A549 (cell line): Measurements from ENCODE around the gene IGSF9B. TPM values are rescaled to one million over a fixed set of nuclear protein-coding genes. Genes with fewer than 3 reads are reported as not detected.

ENCODE experiments used
- ATAC-seq, 2 experiments: fragments of 200-7000 bp in 1 of 2; fragments of >200 bp in 1 of 2; cut with Nextera tagmentation in 1 of 2; cut with Tn5 transposase in 1 of 2; 3 replicates each; pipeline versions ENCODE4 v1.8.0 to v1.9.1; 2018 to 2020; ENCODE audit warnings: mild to moderate bottlenecking in 1 of 2, moderate library complexity in 1 of 2
- CTCF ChIA-PET: fragments of 300-600 bp; sonication (Branson Sonifier 250); formaldehyde crosslinking; extraction: SDS; loops from one replicate; lab custom pipeline; 2021; ENCODE audit warnings: antibody characterized with exemption, inconsistent platforms; lab: Yijun Ruan, JAX
- POLR2A ChIA-PET: fragments of 350-600 bp; formaldehyde crosslinking; extraction: SDS; loops from one replicate; lab custom pipeline; 2021; ENCODE audit warnings: antibody characterized with exemption, inconsistent platforms; lab: Yijun Ruan, JAX
- DNase-seq, 2 experiments: peaks; one replicate each; pipeline versions ENCODE4 v3.0.0 to v3.0.0-alpha.2; 2011 to 2016; ENCODE audit warnings: low read depth in 1 of 2, low spot score in 1 of 2
- FAIRE-seq: peaks from 2 replicates; lab custom pipeline; 2011; peaks lifted over from hg19 to GRCh38; lab: Jason Lieb, UNC
- H3K27ac ChIP-seq, 2 experiments: fragments of >200 bp; sonication (Bioruptor Twin); formaldehyde crosslinking; 3 replicates each; pipeline ENCODE4 v1.5.1; 2016 to 2017
- H3K4me1 ChIP-seq: fragments of >200 bp; sonication (Bioruptor Twin); formaldehyde crosslinking; 3 replicates; pipeline ENCODE4 v1.6.1; 2016
- H3K4me2 ChIP-seq: fragments of >200 bp; sonication (Bioruptor Twin); formaldehyde crosslinking; 3 replicates; pipeline ENCODE4 v1.6.1; 2016
- H3K4me3 ChIP-seq: fragments of >200 bp; sonication (Bioruptor Twin); formaldehyde crosslinking; 3 replicates; pipeline ENCODE4 v1.5.1; 2016
- H3K9me3 ChIP-seq: fragments of >200 bp; sonication (Bioruptor Twin); formaldehyde crosslinking; 3 replicates; pipeline ENCODE4 v1.6.1; 2016
- BHLHE40 ChIP-seq: IDR thresholded peaks from 2 replicates; pipeline ENCODE4 v1.6.1; 2012; ENCODE audit warnings: low read depth, low read length, inconsistent platforms
- CEBPB ChIP-seq, 2 experiments: fragments of >200 bp in 1 of 2; sonication (Bioruptor Twin) in 1 of 2; formaldehyde crosslinking in 1 of 2; IDR thresholded peaks; 2 replicates each; pipeline ENCODE4 v1.6.1; 2012 to 2016
- CHD2 ChIP-seq: fragments of 150-350 bp; IDR thresholded peaks from 2 replicates; pipeline ENCODE4 v1.6.1; 2014; ENCODE audit warnings: low read length; ENCODE audit not compliant: partially characterized antibody
- EP300 ChIP-seq, 2 experiments: fragments of >200 bp; sonication (Bioruptor Twin); formaldehyde crosslinking; IDR thresholded peaks; 2 replicates in 1 of 2; 3 replicates in 1 of 2; pipeline ENCODE4 v1.6.1; 2016 to 2017
- FOXS1 ChIP-seq: fragments of 250-450 bp; sonication (Bioruptor Pico); IDR thresholded peaks from 2 replicates; pipeline ENCODE4 v1.5.0; 2020; ENCODE audit warnings: mild to moderate bottlenecking, moderate library complexity
- HDAC2 ChIP-seq: fragments of 200-600 bp; sonication (generic); IDR thresholded peaks from 2 replicates; pipeline ENCODE4 v1.6.1; 2016
- HOXB13 ChIP-seq: fragments of 250-450 bp; sonication (Bioruptor Pico); IDR thresholded peaks from 2 replicates; pipeline ENCODE4 v1.5.0; 2020; ENCODE audit warnings: low read depth, mild to moderate bottlenecking, moderate library complexity
- MAX ChIP-seq: IDR thresholded peaks from 2 replicates; pipeline ENCODE4 v1.6.1; 2012
- MAZ ChIP-seq: fragments of 150-350 bp; IDR thresholded peaks from 2 replicates; pipeline ENCODE4 v1.6.1; 2014; ENCODE audit warnings: antibody characterized with exemption, low read depth, low read length, borderline replicate concordance
- NPAS2 ChIP-seq: fragments of 250-450 bp; sonication (Bioruptor Pico); IDR thresholded peaks from 2 replicates; pipeline ENCODE4 v1.8.0; 2022; ENCODE audit warnings: mild to moderate bottlenecking, moderate library complexity, borderline replicate concordance
- NR3C1 ChIP-seq: fragments of >200 bp; sonication (Bioruptor Twin); formaldehyde crosslinking; IDR thresholded peaks from 3 replicates; pipeline ENCODE4 v1.6.1; 2017
- PHF8 ChIP-seq: fragments of 200-600 bp; sonication (generic); IDR thresholded peaks from 2 replicates; pipeline ENCODE4 v1.6.1; 2016; ENCODE audit warnings: low read depth, mild to moderate bottlenecking, antibody characterized with exemption, moderate library complexity, borderline replicate concordance
- POLR2A ChIP-seq: IDR thresholded peaks from 2 replicates; pipeline ENCODE4 v1.6.1; 2012; ENCODE audit warnings: mild to moderate bottlenecking, low read length
- POLR2AphosphoS2 ChIP-seq: conservative IDR thresholded peaks from 2 replicates; pipeline ENCODE4 v1.6.1; 2012; ENCODE audit warnings: low read length, improper control_type of control experiment, inconsistent platforms
- RCOR1 ChIP-seq: fragments of 150-350 bp; IDR thresholded peaks from 2 replicates; pipeline ENCODE4 v1.6.1; 2014; ENCODE audit warnings: antibody characterized with exemption, low read length, low read depth
- RFX5 ChIP-seq: fragments of 450-650 bp; IDR thresholded peaks from 2 replicates; pipeline ENCODE4 v1.7.1; 2014; ENCODE audit warnings: antibody characterized with exemption, mild to moderate bottlenecking, moderate library complexity
- SMC3 ChIP-seq: fragments of >200 bp; sonication (Bioruptor Twin); formaldehyde crosslinking; IDR thresholded peaks from 3 replicates; pipeline ENCODE4 v1.6.1; 2018; ENCODE audit warnings: inconsistent platforms
- SREBF2 ChIP-seq: fragments of 450-650 bp; IDR thresholded peaks from 2 replicates; pipeline ENCODE4 v1.6.1; 2014; ENCODE audit warnings: mild to moderate bottlenecking, moderate library complexity
- TFCP2L1 ChIP-seq: fragments of 250-450 bp; sonication (Bioruptor Pico); IDR thresholded peaks from 2 replicates; pipeline ENCODE4 v1.5.0; 2021; ENCODE audit warnings: mild to moderate bottlenecking
- WGBS: methylation state at CpG from one replicate; pipeline ENCODE4 v1.1.6; 2017; ENCODE audit errors: missing lambda C conversion rate; 5-methylcytosine and 5-hydroxymethylcytosine counted together
- polyA plus RNA-seq, 4 experiments: library from polyadenylated mRNA; depleted of rRNA in 3 of 4; stranded (reverse); fragments of >200 nt; fragmentation: RNase III in 1 of 4; extraction: RNeasy Plus Mini Kit Qiagen cat#74134 plus additional on column Dnase treatment in 1 of 4; gene quantifications; 2 replicates in 3 of 4; 3 replicates in 1 of 4; pipeline ENCODE4 v1.2.3, GENCODE V29; 2011 to 2017
- TF ChIP-seq, protein P1 (sequence below): fragments of 250-450 bp; sonication (Bioruptor Pico); IDR thresholded peaks from 2 replicates; pipeline ENCODE4 v1.5.0; 2021; ENCODE audit warnings: mild to moderate bottlenecking, moderate library complexity, borderline replicate concordance
- TF ChIP-seq, protein P2 (sequence below): fragments of >200 bp; sonication (Bioruptor Twin); formaldehyde crosslinking; IDR thresholded peaks from 3 replicates; pipeline ENCODE4 v1.5.1; 2016
- TF ChIP-seq, protein P3 (sequence below): fragments of 150-350 bp; IDR thresholded peaks from 2 replicates; pipeline ENCODE4 v1.6.1; 2014; ENCODE audit warnings: low read depth, mild to moderate bottlenecking, low read length
- TF ChIP-seq, protein P4 (sequence below): IDR thresholded peaks from 2 replicates; pipeline ENCODE4 v1.6.1; 2012
- TF ChIP-seq, protein P5 (sequence below): fragments of 250-450 bp; sonication (Bioruptor Pico); IDR thresholded peaks from 2 replicates; pipeline ENCODE4 v1.5.0; 2020; ENCODE audit warnings: low read depth, mild to moderate bottlenecking, moderate library complexity

The IGSF9B gene
- polyA plus RNA-seq, 2 of the 4 experiments (the other 2 are of a cell fraction) = 0.41 to 0.61 TPM

DNA sequence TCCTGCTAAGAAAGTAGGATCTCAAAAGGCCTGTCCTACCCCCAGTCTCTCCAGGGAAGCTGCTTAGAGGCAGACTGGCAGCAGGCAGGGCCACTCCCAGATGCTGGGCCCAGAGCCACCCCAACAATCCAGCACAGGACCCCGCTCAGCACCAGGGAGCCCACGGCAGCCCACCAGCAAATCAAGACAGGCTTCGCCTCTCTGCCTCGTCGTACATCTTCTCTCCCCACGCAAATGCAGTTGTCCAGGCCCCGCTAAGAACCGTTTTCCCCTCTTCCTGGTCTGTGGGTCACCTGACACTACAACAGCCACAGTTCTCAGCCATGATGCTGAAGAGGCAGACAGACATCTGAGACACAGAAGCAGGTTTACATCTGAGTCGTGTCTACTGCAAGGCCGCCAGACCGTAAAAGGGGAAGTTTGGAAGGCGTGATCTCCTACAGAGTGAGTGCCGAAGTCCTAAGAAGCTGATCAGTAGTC lies 51.1 kb downstream of the IGSF9B start:
- H3K9me3 ChIP-seq = no peaks in the 10 kb centered on the region
- no peak for DNase-seq
- no peak overlapping the region for H3K4me3 ChIP-seq
- no peak overlapping the region for H3K27ac ChIP-seq
- H3K4me2 ChIP-seq = no peak overlapping the region
- no peaks in the 10 kb centered on the region for H3K4me1 ChIP-seq
- WGBS = 81% methylated on average over 7 of the region's 13 CpGs
- no peak for FAIRE-seq
- POLR2A ChIA-PET = no interaction called here
- TF ChIP-seq, protein P1, sequence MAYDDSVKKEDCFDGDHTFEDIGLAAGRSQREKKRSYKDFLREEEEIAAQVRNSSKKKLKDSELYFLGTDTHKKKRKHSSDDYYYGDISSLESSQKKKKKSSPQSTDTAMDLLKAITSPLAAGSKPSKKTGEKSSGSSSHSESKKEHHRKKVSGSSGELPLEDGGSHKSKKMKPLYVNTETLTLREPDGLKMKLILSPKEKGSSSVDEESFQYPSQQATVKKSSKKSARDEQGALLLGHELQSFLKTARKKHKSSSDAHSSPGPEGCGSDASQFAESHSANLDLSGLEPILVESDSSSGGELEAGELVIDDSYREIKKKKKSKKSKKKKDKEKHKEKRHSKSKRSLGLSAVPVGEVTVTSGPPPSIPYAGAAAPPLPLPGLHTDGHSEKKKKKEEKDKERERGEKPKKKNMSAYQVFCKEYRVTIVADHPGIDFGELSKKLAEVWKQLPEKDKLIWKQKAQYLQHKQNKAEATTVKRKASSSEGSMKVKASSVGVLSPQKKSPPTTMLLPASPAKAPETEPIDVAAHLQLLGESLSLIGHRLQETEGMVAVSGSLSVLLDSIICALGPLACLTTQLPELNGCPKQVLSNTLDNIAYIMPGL = no peak
- TF ChIP-seq, protein P2, sequence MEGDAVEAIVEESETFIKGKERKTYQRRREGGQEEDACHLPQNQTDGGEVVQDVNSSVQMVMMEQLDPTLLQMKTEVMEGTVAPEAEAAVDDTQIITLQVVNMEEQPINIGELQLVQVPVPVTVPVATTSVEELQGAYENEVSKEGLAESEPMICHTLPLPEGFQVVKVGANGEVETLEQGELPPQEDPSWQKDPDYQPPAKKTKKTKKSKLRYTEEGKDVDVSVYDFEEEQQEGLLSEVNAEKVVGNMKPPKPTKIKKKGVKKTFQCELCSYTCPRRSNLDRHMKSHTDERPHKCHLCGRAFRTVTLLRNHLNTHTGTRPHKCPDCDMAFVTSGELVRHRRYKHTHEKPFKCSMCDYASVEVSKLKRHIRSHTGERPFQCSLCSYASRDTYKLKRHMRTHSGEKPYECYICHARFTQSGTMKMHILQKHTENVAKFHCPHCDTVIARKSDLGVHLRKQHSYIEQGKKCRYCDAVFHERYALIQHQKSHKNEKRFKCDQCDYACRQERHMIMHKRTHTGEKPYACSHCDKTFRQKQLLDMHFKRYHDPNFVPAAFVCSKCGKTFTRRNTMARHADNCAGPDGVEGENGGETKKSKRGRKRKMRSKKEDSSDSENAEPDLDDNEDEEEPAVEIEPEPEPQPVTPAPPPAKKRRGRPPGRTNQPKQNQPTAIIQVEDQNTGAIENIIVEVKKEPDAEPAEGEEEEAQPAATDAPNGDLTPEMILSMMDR = no peak
- TF ChIP-seq CHD2 (no peak), TFCP2L1 (CRISPR knock-in tag) (no peak), POLR2A (no peak), NR3C1 (no peak), EP300 (IDR thresholded peaks at IDR 0.05) (no peak), PHF8 (no peak), FOXS1 (CRISPR knock-in tag) (no peak), HOXB13 (CRISPR knock-in tag) (no peak)
- TF ChIP-seq, all 56 proteins: peak for 0
- CTCF ChIA-PET = no interaction called here
- no peak for ATAC-seq

- Histone ChIP-seq H3K4me2 (no peak overlapping the region), H3K27ac (no peak overlapping the region), H3K9me3 (no peaks in the 10 kb centered on the region), H3K4me1 (no peaks in the 10 kb centered on the region), H3K4me3 (no peak overlapping the region)
- DNase-seq (no peak), FAIRE-seq (no peak), ATAC-seq (no peak)
- 18% methylated on average over 6 of the region's 6 CpGs for WGBS
- TF ChIP-seq TFCP2L1 (CRISPR knock-in tag) (no peak), POLR2AphosphoS2 (no peak), MAZ (no peak), CEBPB (IDR thresholded peaks at IDR 0.05) (no peak), BHLHE40 (no peak), SMC3 (no peak), NPAS2 (CRISPR knock-in tag) (no peak), HDAC2 (no peak), RCOR1 (no peak), MAX (no peak), SREBF2 (no peak), RFX5 (no peak)
- TF ChIP-seq, protein P3, sequence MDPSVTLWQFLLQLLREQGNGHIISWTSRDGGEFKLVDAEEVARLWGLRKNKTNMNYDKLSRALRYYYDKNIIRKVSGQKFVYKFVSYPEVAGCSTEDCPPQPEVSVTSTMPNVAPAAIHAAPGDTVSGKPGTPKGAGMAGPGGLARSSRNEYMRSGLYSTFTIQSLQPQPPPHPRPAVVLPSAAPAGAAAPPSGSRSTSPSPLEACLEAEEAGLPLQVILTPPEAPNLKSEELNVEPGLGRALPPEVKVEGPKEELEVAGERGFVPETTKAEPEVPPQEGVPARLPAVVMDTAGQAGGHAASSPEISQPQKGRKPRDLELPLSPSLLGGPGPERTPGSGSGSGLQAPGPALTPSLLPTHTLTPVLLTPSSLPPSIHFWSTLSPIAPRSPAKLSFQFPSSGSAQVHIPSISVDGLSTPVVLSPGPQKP = no peak
- TF ChIP-seq, protein P4, sequence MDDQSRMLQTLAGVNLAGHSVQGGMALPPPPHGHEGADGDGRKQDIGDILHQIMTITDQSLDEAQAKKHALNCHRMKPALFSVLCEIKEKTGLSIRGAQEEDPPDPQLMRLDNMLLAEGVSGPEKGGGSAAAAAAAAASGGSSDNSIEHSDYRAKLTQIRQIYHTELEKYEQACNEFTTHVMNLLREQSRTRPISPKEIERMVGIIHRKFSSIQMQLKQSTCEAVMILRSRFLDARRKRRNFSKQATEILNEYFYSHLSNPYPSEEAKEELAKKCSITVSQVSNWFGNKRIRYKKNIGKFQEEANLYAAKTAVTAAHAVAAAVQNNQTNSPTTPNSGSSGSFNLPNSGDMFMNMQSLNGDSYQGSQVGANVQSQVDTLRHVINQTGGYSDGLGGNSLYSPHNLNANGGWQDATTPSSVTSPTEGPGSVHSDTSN = no peak
- TF ChIP-seq, protein P5, sequence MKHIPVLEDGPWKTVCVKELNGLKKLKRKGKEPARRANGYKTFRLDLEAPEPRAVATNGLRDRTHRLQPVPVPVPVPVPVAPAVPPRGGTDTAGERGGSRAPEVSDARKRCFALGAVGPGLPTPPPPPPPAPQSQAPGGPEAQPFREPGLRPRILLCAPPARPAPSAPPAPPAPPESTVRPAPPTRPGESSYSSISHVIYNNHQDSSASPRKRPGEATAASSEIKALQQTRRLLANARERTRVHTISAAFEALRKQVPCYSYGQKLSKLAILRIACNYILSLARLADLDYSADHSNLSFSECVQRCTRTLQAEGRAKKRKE (CRISPR knock-in tag) = no peak
- ChIA-PET CTCF (no interaction called here), POLR2A (no interaction called here)
These were observed 51.8 kb downstream of the IGSF9B start for GRCh38 chr11:133904818-133905515.
